HG02973 (cell line): ENCODE measurements around the gene CALHM2.

Source experiments
- ATAC-seq: cut with Tn5 transposase; IDR thresholded peaks from one replicate; pipeline ENCODE4 v1.9.1; 2021; ENCODE audit warnings: moderate library complexity; ENCODE audit not compliant: unreplicated experiment

The CALHM2 gene

GRCh38 chr10:103451091-103451813 lies 918 bp downstream of the CALHM2 start:
- no peak for ATAC-seq

GRCh38 chr10:103450201-103450695 lies 1.9 kb downstream of the CALHM2 start:
- ATAC-seq, result no peak

- no peak for ATAC-seq
Measured at GRCh38 chr10:103449208-103450144, 2.7 kb downstream of the CALHM2 start.

GRCh38 chr10:103448746-103449145 lies 3.4 kb downstream of the CALHM2 start:
- ATAC-seq, result no peak

GRCh38 chr10:103447187-103447586 lies 5.0 kb downstream of the CALHM2 start:
- no peak for ATAC-seq

- ATAC-seq, result no peak
Measured at GRCh38 chr10:103445767-103446567, 6.2 kb downstream of the CALHM2 start.

- ATAC-seq, result no peak
Measured at GRCh38 chr10:103445366-103445765, 6.8 kb downstream of the CALHM2 start.

GRCh38 chr10:103444478-103444877 lies 7.7 kb downstream of the CALHM2 start:
- ATAC-seq, result no peak

- no peak for ATAC-seq
Measured at GRCh38 chr10:103443475-103444185, 8.5 kb downstream of the CALHM2 start.

- ATAC-seq, result no peak
Measured at GRCh38 chr10:103442031-103442461, 10.1 kb downstream of the CALHM2 start.

GRCh38 chr10:103441611-103442010 lies 10.6 kb downstream of the CALHM2 start:
- no peak for ATAC-seq

GRCh38 chr10:103441206-103441605 lies 11.0 kb downstream of the CALHM2 start:
- ATAC-seq, result no peak

- ATAC-seq, result no peak
Measured at GRCh38 chr10:103440416-103440815, 11.8 kb downstream of the CALHM2 start.

GRCh38 chr10:103439776-103440175 lies 12.4 kb downstream of the CALHM2 start:
- ATAC-seq, result no peak

GRCh38 chr10:103433858-103434257 lies 18.3 kb downstream of the CALHM2 start:
- ATAC-seq, result no peak

- ATAC-seq, result no peak
Measured at GRCh38 chr10:103431902-103432301, 20.3 kb downstream of the CALHM2 start.

GRCh38 chr10:103429647-103430046 lies 22.5 kb downstream of the CALHM2 start:
- ATAC-seq, result no peak

- ATAC-seq, result no peak
Measured at GRCh38 chr10:103428989-103429643, 23.1 kb downstream of the CALHM2 start.

GRCh38 chr10:103427866-103428265 lies 24.3 kb downstream of the CALHM2 start:
- ATAC-seq, result no peak

- ATAC-seq, result no peak
Measured at GRCh38 chr10:103423748-103424147, 28.4 kb downstream of the CALHM2 start.
